GM21737 (cell line): Measurements from ENCODE around the gene NKX1-2.

ENCODE experiments used
- ATAC-seq: cut with Tn5 transposase; IDR thresholded peaks from one replicate; pipeline ENCODE4 v1.9.1; 2021; ENCODE audit warnings: mild to moderate bottlenecking, moderate library complexity; ENCODE audit not compliant: unreplicated experiment

Gene NKX1-2

GRCh38 chr10:124450012-124450782 lies at the start of gene NKX1-2:
NKX1-2 (minus strand) TSS chr10:124450035; CDS start chr10:124449943, 92 bp downstream.
- no peak for ATAC-seq

GRCh38 chr10:124498056-124498455 lies 48.2 kb upstream of the NKX1-2 start:
- ATAC-seq, result no peak

GRCh38 chr10:124497196-124497881 lies 47.5 kb upstream of the NKX1-2 start:
- no peak for ATAC-seq

- no peak for ATAC-seq
Observed at GRCh38 chr10:124496620-124497019, 46.8 kb upstream of the NKX1-2 start.

- no peak for ATAC-seq
Observed at GRCh38 chr10:124496150-124496549, 46.3 kb upstream of the NKX1-2 start.

GRCh38 chr10:124495725-124496124 lies 45.9 kb upstream of the NKX1-2 start:
- no peak for ATAC-seq

GRCh38 chr10:124495162-124495561 lies 45.3 kb upstream of the NKX1-2 start:
- ATAC-seq, result no peak

- no peak for ATAC-seq
Observed at GRCh38 chr10:124494046-124494807, 44.4 kb upstream of the NKX1-2 start.

- ATAC-seq, result no peak
Observed at GRCh38 chr10:124493214-124493882, 43.5 kb upstream of the NKX1-2 start.

- no peak for ATAC-seq
Observed at GRCh38 chr10:124492266-124492665, 42.4 kb upstream of the NKX1-2 start.

GRCh38 chr10:124491105-124491504 lies 41.3 kb upstream of the NKX1-2 start:
- ATAC-seq, result no peak

- no peak for ATAC-seq
Observed at GRCh38 chr10:124486635-124487034, 36.8 kb upstream of the NKX1-2 start.

- ATAC-seq, result no peak
Observed at GRCh38 chr10:124484661-124485060, 34.8 kb upstream of the NKX1-2 start.

- ATAC-seq, result no peak
Observed at GRCh38 chr10:124484031-124484430, 34.2 kb upstream of the NKX1-2 start.

GRCh38 chr10:124482876-124483275 lies 33.0 kb upstream of the NKX1-2 start:
- no peak for ATAC-seq

GRCh38 chr10:124482236-124482800 lies 32.5 kb upstream of the NKX1-2 start:
- ATAC-seq, result no peak

- ATAC-seq, result no peak
Observed at GRCh38 chr10:124481717-124482116, 31.9 kb upstream of the NKX1-2 start.

- ATAC-seq, result no peak
Observed at GRCh38 chr10:124480860-124481259, 31.0 kb upstream of the NKX1-2 start.

GRCh38 chr10:124478515-124478914 lies 28.7 kb upstream of the NKX1-2 start:
- no peak for ATAC-seq

GRCh38 chr10:124477614-124478363 lies 28.0 kb upstream of the NKX1-2 start:
- no peak for ATAC-seq
